Fibroblast of lung (primary cell): ENCODE results near the gene DIP2C. TPM values are rescaled to one million over a fixed set of nuclear protein-coding genes. Genes with fewer than 3 reads are reported as not detected.

Source experiments
- DNase-seq, 2 donors: peaks; one replicate each; pipeline versions ENCODE4 v3.0.0 to v3.0.0-alpha.2; 2010; ENCODE audit warnings: low read depth in 2 of 2
- H2AFZ ChIP-seq: 2 replicates; pipeline ENCODE4 v1.5.1; 2012; ENCODE audit warnings: low read length, control low read depth, inconsistent platforms
- H3K27ac ChIP-seq: 2 replicates; pipeline ENCODE4 v1.5.1; 2011; ENCODE audit warnings: low read length, control low read depth; ENCODE audit not compliant: insufficient read depth
- H3K27me3 ChIP-seq: 2 replicates; pipeline ENCODE4 v1.5.1; 2011; ENCODE audit warnings: mild to moderate bottlenecking, low read length; ENCODE audit not compliant: control insufficient read depth, insufficient read depth
- H3K36me3 ChIP-seq: 2 replicates; pipeline ENCODE4 v1.5.1; 2011; ENCODE audit warnings: low read length; ENCODE audit not compliant: control insufficient read depth, insufficient read depth
- H3K4me1 ChIP-seq: 2 replicates; pipeline ENCODE4 v1.5.1; 2011; ENCODE audit warnings: low read length; ENCODE audit not compliant: control insufficient read depth, insufficient read depth; ENCODE audit errors: extremely low read depth
- H3K4me2 ChIP-seq: 2 replicates; pipeline ENCODE4 v1.5.1; 2011; ENCODE audit warnings: low read length, control low read depth; ENCODE audit not compliant: insufficient read depth; ENCODE audit errors: extremely low read depth
- H3K4me3 ChIP-seq, 4 experiments: fragments of 200-600 bp in 1 of 4; sonication (generic) in 1 of 4; replicated peaks in 1 of 4; 2 replicates each; pipeline ENCODE4 v1.5.1; 2011 to 2016; ENCODE audit warnings: low read length in 4 of 4, low read depth in 3 of 4, mild to moderate bottlenecking in 3 of 4, control low read depth in 2 of 4, inconsistent platforms in 1 of 4, mixed read lengths in 1 of 4; ENCODE audit not compliant: insufficient read depth in 1 of 4; ENCODE audit errors: control extremely low read depth in 1 of 4
- H3K79me2 ChIP-seq: 2 replicates; pipeline ENCODE4 v1.5.1; 2012; ENCODE audit warnings: mild to moderate bottlenecking, low read length, inconsistent platforms; ENCODE audit not compliant: control insufficient read depth, insufficient read depth
- H3K9ac ChIP-seq: 2 replicates; pipeline ENCODE4 v1.5.1; 2011; ENCODE audit warnings: mild to moderate bottlenecking, low read length, control low read depth; ENCODE audit not compliant: insufficient read depth
- H3K9me3 ChIP-seq: 2 replicates; pipeline ENCODE4 v1.5.1; 2012; ENCODE audit warnings: low read depth, low read length; ENCODE audit not compliant: control insufficient read depth, insufficient read depth
- H4K20me1 ChIP-seq: 2 replicates; pipeline ENCODE4 v1.5.1; 2011; ENCODE audit warnings: low read length; ENCODE audit not compliant: control insufficient read depth, insufficient read depth; ENCODE audit errors: extremely low read depth
- EZH2 ChIP-seq: IDR thresholded peaks from 2 replicates; pipeline ENCODE4 v1.5.1; 2012; ENCODE audit warnings: low read length, control low read depth, mild to moderate bottlenecking; ENCODE audit errors: missing control alignments
- polyA plus RNA-seq, 2 donors: library from polyadenylated mRNA; depleted of rRNA in 1 of 2; stranded (reverse) in 1 of 2; unstranded in 1 of 2; fragments of >200 nt; gene quantifications; 2 replicates each; pipeline ENCODE4 v1.2.1, GENCODE V29; 2011 to 2012; ENCODE audit warnings: missing spikeins in 1 of 2
- total RNA-seq: library from RNA; depleted of rRNA; stranded (reverse); fragments of >200 nt; gene quantifications from 2 replicates; pipeline ENCODE4 v1.2.1, GENCODE V29; 2014
- TF ChIP-seq, protein P1 (sequence below), 2 donors: IDR thresholded peaks in 1 of 2; conservative IDR thresholded peaks in 1 of 2; 1 replicate in 1 of 2; 2 replicates in 1 of 2; pipeline ENCODE4 v1.5.1; 2011 to 2012; ENCODE audit warnings: low read length in 2 of 2, control low read depth in 1 of 2, inconsistent platforms in 1 of 2, low read depth in 1 of 2, mild to moderate bottlenecking in 1 of 2

The DIP2C gene
- total and polyA plus RNA-seq, 2 donors (not counting 1 experiment from before 2014, with no cell fraction given): 10.7 to 18.3 TPM

DNA sequence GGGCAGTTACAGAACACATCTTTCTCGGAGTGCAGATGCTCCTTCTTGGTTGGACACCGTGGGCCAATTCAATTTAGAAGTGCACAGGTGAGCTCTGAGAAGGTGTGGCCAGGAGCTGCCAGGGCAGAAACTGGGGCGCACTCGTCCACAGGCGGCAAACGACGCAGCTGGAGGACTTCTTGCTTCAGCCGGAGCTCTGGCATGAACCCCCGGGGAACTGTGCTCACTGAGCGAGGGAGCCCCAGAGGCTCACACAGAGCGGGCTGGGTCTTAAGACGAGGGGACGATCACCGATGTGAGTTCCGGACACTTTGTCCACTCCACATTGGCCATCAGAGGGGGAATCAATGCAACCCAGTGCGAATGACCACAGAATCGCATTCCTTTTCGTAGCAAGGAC, 413.8 kb downstream of the DIP2C start:
- TF ChIP-seq EZH2: no peak
- TF ChIP-seq, protein P1, sequence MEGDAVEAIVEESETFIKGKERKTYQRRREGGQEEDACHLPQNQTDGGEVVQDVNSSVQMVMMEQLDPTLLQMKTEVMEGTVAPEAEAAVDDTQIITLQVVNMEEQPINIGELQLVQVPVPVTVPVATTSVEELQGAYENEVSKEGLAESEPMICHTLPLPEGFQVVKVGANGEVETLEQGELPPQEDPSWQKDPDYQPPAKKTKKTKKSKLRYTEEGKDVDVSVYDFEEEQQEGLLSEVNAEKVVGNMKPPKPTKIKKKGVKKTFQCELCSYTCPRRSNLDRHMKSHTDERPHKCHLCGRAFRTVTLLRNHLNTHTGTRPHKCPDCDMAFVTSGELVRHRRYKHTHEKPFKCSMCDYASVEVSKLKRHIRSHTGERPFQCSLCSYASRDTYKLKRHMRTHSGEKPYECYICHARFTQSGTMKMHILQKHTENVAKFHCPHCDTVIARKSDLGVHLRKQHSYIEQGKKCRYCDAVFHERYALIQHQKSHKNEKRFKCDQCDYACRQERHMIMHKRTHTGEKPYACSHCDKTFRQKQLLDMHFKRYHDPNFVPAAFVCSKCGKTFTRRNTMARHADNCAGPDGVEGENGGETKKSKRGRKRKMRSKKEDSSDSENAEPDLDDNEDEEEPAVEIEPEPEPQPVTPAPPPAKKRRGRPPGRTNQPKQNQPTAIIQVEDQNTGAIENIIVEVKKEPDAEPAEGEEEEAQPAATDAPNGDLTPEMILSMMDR (conservative IDR thresholded peaks at IDR 0.05 in 1 of 2, IDR thresholded peaks at IDR 0.05 in 1 of 2; ENCODE audit: low read depth in 1 of 2, low read length in 2 of 2): no peak
- DNase-seq: no peak
- Histone ChIP-seq H3K36me3 (peaks cover 3% of the 10 kb centered on the region), H3K79me2 (no peaks in the 10 kb centered on the region), H3K4me2 (no peak overlapping the region), H3K4me3 (no peak overlapping the region), H3K9ac (no peak overlapping the region), H3K27ac (no peak overlapping the region), H3K9me3 (no peaks in the 10 kb centered on the region), H4K20me1 (no peaks in the 10 kb centered on the region), H3K27me3 (no peaks in the 10 kb centered on the region), H3K4me1 (no peaks in the 10 kb centered on the region), H2AFZ (no peak overlapping the region)

DNA sequence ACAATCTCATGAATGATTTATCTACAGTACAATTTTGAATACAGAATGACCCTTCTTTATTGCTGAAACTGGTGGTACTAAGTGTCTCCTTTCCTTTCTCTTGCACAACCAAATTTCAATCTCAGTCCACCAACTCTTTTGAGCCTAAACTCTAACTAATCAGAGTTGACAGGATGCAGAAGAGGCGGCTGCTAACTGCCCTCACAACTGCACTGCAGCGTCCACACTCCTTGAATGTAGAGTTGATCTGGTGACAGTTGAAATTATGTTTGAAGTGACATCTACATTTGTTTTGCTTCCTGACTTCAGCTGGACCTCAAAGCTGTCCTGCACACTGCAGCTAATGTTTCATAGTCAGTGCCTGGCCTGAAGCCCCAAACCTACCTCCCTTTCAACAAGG, 414.6 kb downstream of the DIP2C start:
- Histone ChIP-seq H3K9ac (no peak overlapping the region), H4K20me1 (no peaks in the 10 kb centered on the region), H3K4me3 (no peak overlapping the region), H3K79me2 (no peaks in the 10 kb centered on the region), H3K9me3 (no peaks in the 10 kb centered on the region), H3K27ac (no peak overlapping the region), H3K4me2 (no peak overlapping the region), H3K36me3 (no peaks in the 10 kb centered on the region), H3K4me1 (no peaks in the 10 kb centered on the region), H3K27me3 (no peaks in the 10 kb centered on the region), H2AFZ (no peak overlapping the region)
- no peak for DNase-seq
- no peak for TF ChIP-seq EZH2
- TF ChIP-seq, protein P1 (conservative IDR thresholded peaks at IDR 0.05 in 1 of 2, IDR thresholded peaks at IDR 0.05 in 1 of 2; ENCODE audit: low read depth in 1 of 2, low read length in 2 of 2): no peak

DNA sequence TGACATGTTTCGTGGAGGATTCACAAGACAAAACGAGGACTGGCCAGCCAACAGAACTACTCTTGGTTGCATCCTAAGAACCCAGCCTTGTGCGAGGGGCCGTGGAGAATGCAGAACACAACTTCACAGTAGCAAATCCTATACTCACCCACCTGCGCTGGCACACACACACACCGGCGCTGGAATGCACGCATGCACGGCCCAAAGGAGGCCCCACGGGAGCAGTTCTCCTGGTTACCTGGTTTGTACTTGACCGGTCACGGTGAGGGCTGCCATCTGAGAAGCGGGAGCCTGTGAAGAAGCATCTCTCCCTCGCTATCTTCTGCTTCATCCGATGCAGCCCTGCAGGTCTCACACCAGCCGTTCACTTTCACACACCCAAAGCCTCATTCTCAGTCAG, 416.4 kb downstream of the DIP2C start:
- Histone ChIP-seq H3K4me2 (no peak overlapping the region), H3K27me3 (no peaks in the 10 kb centered on the region), H4K20me1 (no peaks in the 10 kb centered on the region), H3K4me3 (no peak overlapping the region), H3K36me3 (no peaks in the 10 kb centered on the region), H3K79me2 (no peaks in the 10 kb centered on the region), H3K4me1 (no peaks in the 10 kb centered on the region), H3K9ac (no peak overlapping the region), H3K9me3 (no peaks in the 10 kb centered on the region), H3K27ac (no peak overlapping the region), H2AFZ (no peak overlapping the region)
- DNase-seq: no peak
- TF ChIP-seq, protein P1 (conservative IDR thresholded peaks at IDR 0.05 in 1 of 2, IDR thresholded peaks at IDR 0.05 in 1 of 2; ENCODE audit: low read depth in 1 of 2, low read length in 2 of 2): no peak
- TF ChIP-seq EZH2: no peak
